GM20431 (cell line): ENCODE measurements around the gene B4GALT5.
"Not testable (repeated sequence)": the region's sequence is repeated elsewhere in the genome, so short reads cannot be mapped to it uniquely, and the experiment has no call there.

Experiments
- in situ Hi-C: fragments of 300-500 bp; cut with MseI, MboI; formaldehyde crosslinking; loops from one replicate; pipeline ENCODE4 v1.15.0; 2020; ENCODE audit warnings: low sequenced_read_pairs; ENCODE audit not compliant: unreplicated experiment

B4GALT5 gene, protein sequence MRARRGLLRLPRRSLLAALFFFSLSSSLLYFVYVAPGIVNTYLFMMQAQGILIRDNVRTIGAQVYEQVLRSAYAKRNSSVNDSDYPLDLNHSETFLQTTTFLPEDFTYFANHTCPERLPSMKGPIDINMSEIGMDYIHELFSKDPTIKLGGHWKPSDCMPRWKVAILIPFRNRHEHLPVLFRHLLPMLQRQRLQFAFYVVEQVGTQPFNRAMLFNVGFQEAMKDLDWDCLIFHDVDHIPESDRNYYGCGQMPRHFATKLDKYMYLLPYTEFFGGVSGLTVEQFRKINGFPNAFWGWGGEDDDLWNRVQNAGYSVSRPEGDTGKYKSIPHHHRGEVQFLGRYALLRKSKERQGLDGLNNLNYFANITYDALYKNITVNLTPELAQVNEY

DNA sequence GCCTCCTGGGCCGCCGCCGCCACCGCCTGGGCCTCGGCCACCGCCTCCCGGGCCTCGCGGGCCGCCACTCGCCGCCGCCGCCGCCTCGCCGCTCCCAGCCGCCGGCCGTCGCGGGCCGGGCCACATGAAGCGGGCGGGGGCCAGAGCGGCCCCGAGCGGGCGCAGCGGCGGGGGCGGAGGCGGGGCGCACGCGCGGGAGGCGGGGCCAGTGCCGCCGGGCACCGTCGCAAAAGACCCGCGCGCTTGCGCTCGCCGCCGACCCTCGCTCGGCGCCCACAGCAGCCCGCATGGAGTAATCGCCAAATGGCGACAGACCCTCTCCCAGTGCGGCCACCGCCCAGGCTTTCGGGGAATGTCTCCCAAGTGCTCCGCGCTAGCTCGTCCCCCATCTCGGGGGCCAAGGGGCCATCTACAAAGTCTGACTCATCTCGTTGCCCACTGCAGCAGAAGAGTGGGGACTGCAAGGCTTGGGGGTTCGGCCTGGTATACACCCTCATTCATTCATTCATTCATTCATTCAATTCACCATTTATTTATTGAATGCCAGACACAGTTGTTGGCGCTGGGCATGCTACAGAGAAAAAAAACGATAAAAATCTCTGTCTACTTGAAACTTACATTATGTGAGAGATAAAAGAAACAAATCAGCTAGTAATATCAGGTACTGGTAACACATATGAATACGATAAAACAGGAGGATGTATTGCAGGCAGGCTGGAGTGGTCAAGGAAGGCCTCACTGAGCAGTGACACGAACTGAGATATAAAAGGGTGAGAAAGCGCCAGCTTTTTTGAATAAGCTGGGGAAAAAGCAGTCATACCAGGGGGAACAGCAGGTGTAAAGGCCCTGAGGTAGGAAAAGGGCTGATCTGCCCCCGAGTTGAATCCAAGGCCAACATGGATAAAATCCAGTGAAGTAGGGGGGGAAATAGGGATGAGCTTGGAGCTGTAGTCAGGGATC is at the start of gene B4GALT5:
TSS of gene B4GALT5 (minus strand) at position 126 of the 960 bp plus-strand sequence. CDS start 188 bp downstream, outside the sequence.
- in situ Hi-C loops: no loop called here

DNA sequence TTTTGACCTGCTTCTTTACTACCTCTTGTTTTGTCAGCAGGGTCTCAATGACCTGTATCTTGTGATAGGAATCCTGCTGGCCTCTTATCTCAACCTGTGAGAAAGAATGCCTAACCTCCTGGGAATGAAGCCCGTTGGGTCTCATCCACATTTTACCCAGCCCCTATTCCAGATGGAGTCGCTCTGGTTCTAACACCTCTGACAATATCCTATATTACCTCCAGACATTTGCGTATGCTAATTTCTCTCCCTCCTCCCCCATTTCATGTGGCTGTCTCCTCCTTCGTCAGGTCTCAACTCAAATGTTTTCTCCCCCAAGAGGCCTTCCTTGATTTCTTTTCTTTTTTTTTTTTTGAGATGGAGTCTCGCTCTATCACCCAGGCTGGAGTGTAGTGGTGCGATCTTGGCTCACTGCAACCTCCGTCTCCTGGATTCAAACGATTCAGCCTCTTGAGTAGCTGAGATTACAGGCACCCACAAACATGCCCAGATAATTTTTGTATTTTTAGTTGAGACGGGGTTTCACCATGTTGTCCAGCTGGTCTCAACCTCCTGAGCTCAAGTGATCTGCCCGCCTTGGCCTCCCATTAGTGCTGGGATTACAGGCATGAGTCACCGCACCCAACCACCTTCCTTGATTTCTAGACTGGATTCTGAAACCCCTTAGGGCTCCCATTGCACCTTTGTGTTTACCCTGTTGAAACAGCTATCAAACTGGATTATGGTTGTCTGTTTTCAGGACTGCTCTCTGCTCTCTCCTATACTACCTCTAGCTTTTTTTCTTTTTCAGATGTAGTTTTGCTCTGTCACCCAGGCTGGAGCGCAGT is 49.5 kb upstream of the B4GALT5 start:
- in situ Hi-C loops: no loop called here

DNA sequence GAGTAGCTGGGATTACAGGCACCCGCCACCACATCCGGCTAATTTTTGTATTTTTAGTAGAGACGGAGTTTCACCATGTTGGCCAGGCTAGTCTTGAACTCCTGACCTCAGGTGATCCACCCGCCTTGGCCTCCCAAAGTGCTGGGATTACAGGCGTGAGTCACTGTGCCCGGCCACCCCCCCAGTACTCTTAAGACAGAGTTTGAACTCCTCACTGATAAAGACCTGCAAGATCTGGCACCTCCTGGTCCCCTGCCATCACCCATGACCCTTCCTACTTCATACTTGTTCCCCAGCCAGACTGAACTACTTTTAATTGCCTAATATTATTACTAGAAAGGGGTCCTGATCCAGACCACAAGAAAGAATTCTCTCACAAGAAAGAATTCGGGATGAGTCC is 48.2 kb upstream of the B4GALT5 start:
- in situ Hi-C loops: not testable (repeated sequence)

DNA sequence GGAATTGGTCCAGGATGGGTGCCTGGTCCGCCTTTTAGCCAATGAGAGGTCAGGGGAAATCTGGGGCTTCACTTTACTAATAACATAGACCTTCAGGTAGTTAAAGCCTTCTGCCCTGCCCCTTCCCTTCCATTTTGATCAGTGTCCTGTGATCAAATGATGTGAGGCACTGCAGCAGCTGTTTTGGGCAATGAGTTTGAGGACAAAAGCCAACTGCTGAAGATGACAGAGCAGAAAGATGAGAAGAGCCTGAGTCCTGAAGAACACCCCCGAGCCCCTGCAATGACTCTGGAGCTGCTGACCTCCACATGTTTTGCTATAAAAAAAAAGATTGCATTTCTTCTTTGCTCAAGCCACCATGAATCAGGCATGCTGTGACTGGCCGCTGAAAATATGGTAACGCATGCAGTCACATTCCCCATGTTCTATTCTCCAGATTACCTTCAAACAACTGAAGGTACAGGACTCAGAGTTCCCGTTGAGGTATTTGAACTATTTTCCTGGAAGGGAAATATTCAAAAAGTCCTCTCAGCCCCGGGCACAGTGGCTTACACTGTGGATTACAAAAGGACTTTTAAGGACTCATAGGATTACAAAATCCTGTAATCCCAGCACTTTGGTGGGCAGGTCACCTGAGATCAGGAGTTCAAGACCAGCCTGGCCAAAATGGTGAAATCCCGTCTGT is 45.7 kb upstream of the B4GALT5 start:
- in situ Hi-C loops: no loop called here

- in situ Hi-C loops: no loop called here
Measured at GRCh38 chr20:49758781-49759180, 45.1 kb upstream of the B4GALT5 start.

DNA sequence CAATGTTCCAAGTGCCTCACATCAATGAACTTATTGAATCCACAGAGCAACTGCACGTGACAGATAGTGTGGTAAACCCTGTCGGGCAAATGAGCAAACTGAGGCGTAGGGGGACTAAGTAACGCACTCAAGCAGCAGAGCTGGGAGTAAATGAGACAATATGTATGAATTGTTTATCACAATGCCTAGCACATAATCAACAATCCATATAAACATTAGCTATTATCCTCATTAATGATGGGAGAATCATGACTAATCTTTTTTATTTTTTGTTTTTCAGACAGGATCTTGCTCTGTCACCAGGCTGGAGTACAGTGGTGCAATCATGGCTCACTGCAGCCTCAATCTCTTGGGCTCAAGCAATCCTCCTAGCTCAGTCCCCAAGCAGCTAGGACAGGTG is 43.9 kb upstream of the B4GALT5 start:
- in situ Hi-C loops: no loop called here

- in situ Hi-C loops: no loop called here
Measured at GRCh38 chr20:49756241-49756640, 42.6 kb upstream of the B4GALT5 start.

DNA sequence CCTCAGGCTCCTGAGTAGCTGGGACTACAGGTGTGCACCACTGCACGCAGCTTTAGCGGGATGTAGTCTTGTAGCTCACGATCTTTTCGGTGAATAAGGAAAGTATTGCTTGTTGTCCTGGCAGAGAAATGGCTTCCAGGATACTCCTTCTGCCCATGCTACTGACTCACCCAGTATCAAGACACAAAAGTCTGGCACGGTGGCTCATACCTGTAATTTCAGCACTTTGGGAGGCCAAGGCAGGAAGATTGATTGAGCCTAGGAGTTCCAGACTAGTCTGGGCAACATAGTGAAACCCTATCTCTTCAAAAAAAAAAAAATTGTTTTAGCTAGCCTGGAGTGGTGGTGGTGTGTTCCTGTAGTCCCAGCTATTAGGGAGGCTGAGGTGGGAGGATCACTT is 40.9 kb upstream of the B4GALT5 start:
- in situ Hi-C loops: no loop called here

DNA sequence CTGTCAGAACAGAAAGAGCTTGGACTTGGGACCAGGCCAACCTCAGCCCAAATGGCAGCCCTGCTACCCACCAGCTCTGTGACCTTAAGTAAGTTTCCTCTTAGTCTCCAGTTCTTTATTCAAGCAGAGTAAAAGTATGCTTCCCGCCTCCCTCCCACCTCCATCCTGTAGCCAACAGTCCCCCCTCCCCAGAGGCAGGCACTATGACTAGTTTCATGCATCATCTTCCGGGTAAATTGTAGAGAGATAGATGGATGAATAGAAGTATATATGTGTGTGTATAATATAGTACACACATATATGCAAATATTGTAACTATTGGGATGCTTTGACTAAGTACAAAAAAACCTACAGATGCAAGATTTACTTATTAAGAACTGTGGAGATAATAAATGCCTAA is 39.5 kb upstream of the B4GALT5 start:
- in situ Hi-C loops: no loop called here

- in situ Hi-C loops: no loop called here
Measured at GRCh38 chr20:49752201-49752903, 38.7 kb upstream of the B4GALT5 start.

DNA sequence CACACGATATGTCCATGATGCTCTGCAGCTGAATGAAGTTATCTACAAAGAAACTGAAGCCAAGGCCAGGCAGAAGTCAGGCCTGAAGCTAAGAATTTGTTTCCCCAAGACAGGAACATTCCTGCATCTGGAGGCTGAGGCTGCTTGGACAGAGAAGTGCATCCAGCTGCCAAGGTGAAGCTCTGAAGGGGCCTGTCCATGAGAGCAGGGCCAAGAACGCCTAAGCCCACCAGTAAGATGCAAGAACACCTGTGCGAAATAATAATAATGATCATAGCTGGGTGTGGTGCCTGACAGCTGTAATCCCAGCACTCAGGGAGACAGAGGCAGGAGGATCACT is 37.7 kb upstream of the B4GALT5 start:
- in situ Hi-C loops: no loop called here

GRCh38 chr20:49750611-49751396 is 37.1 kb upstream of the B4GALT5 start:
- in situ Hi-C loops: no loop called here

DNA sequence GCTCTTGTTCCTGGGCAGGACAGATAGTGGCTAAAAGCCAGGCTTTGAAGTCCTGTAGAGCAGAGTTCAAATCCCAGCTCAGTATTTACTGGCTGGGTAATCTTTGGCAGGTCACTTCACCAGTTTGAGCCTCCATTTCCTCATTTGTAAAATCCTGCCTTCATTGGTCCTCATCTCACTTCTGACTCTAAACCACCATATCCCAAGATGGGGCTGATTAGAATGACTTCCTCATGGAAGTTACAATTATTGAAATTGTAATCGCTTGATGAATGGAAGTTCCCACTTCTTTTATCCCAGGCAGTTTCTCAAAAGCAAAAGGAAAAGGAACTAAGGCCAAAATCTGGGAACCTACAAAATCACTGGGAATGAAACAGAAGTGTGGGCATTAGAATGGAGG is 35.9 kb upstream of the B4GALT5 start:
- in situ Hi-C loops: no loop called here

- in situ Hi-C loops: no loop called here
Measured at GRCh38 chr20:49748525-49748838, 34.8 kb upstream of the B4GALT5 start.

GRCh38 chr20:49747707-49748524 is 34.2 kb upstream of the B4GALT5 start:
- in situ Hi-C loops: no loop called here

DNA sequence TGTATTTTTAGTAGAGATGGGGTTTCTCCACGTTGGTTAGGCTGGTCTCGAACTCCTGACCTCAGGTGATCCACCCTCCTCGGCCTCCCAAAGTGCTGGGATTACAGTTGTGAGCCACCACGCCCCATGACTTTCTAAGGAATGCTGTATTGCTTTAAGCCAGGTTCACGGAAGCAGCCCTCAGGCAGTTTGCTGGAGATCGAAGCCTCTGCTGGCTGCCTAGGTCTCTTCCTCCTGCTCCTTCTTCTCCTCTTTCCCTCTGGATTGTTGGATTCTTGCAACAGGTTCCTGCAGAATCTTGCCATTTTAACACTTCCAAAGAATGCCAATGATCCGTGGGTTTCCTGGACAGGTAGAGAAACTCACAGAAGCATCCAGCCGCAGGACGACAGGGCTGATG is 29.3 kb upstream of the B4GALT5 start:
- in situ Hi-C loops: no loop called here

DNA sequence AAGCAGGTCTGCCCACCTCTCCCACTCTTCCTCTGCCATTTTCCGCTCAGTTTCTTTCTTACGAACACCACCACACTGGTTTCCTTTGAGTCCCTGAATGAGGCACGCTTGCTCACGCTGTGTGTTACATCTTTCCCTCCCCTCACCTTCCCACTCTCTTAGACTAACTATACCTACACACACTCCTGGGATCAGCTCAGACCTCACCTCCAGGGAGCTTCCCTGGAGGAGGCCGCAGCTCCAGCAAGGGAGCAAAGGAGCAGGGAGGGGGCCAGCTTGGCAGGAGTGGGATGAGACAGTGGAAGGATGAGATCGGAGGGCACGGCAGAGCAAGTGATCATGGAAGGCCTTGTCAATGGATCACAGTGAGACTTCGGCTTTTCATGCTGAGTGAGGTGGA is 28.3 kb upstream of the B4GALT5 start:
- in situ Hi-C loops: no loop called here

- in situ Hi-C loops: no loop called here
Measured at GRCh38 chr20:49740807-49741206, 27.1 kb upstream of the B4GALT5 start.
